Chondrocyte (in vitro differentiated cells): ENCODE measurements around the gene MCM9. TPM values are rescaled to one million over a fixed set of nuclear protein-coding genes. Genes with fewer than 3 reads are reported as not detected.

ENCODE experiments used
- DNase-seq: peaks from one replicate; pipeline ENCODE4 v3.0.0; 2021; ENCODE audit warnings: mixed read lengths, low spot score
- H3K27ac Mint-ChIP-seq: one replicate; pipeline ENCODE4 v1.8.0; 2021; ENCODE audit warnings: mild to moderate bottlenecking, moderate library complexity, mixed read lengths; ENCODE audit not compliant: unreplicated experiment
- H3K27me3 Mint-ChIP-seq: 2 replicates; pipeline ENCODE4 v1.8.0; 2021; ENCODE audit warnings: low read depth, mixed read lengths
- H3K36me3 Mint-ChIP-seq: 2 replicates; pipeline ENCODE4 v1.8.0; 2021; ENCODE audit warnings: low read depth, mixed read lengths
- H3K4me1 Mint-ChIP-seq: 2 replicates; pipeline ENCODE4 v1.8.0; 2021; ENCODE audit warnings: low read depth, mild to moderate bottlenecking, mixed read lengths
- H3K4me3 Mint-ChIP-seq: one replicate; pipeline ENCODE4 v1.8.0; 2021; ENCODE audit warnings: mild to moderate bottlenecking, moderate library complexity, mixed read lengths; ENCODE audit not compliant: unreplicated experiment
- H3K9me3 Mint-ChIP-seq: 2 replicates; pipeline ENCODE4 v1.8.0; 2021; ENCODE audit warnings: low read depth, mixed read lengths
- CTCF ChIP-seq: fragments of 200-600 bp; sonication (generic); IDR thresholded peaks from 2 replicates; pipeline ENCODE4 v1.5.0; 2021; ENCODE audit warnings: antibody characterized with exemption, mild to moderate bottlenecking, moderate library complexity
- total RNA-seq: library from RNA; stranded (reverse); gene quantifications from 3 replicates; pipeline ENCODE4 v1.2.1, GENCODE V29; 2021

Gene MCM9
- total RNA-seq, 1 donor from 2014 or later = 9.9 TPM

- DNase-seq = no peak
- no peak for TF ChIP-seq CTCF
- peaks cover 4% of the 10 kb centered on the region for H3K36me3 Mint-ChIP-seq
- peak overlapping the region; percentile 94 for H3K27ac Mint-ChIP-seq
- H3K27me3 Mint-ChIP-seq = no peaks in the 10 kb centered on the region
- H3K4me3 Mint-ChIP-seq = peak overlapping the region; percentile 91
- peaks cover 17% of the 10 kb centered on the region for H3K4me1 Mint-ChIP-seq
- no peaks in the 10 kb centered on the region for H3K9me3 Mint-ChIP-seq
Observed at GRCh38 chr6:118935331-118935668, 341 bp upstream of the MCM9 start.

- Mint-ChIP-seq H3K36me3 (peaks cover 4% of the 10 kb centered on the region), H3K27ac (peak overlapping the region; percentile 61), H3K27me3 (no peaks in the 10 kb centered on the region), H3K4me1 (peaks cover 17% of the 10 kb centered on the region), H3K4me3 (peak overlapping the region; percentile 91), H3K9me3 (no peaks in the 10 kb centered on the region)
- no peak for TF ChIP-seq CTCF
- no peak for DNase-seq
Observed at GRCh38 chr6:118933855-118934460, 1.0 kb downstream of the MCM9 start.

- H3K27ac Mint-ChIP-seq = no peak overlapping the region
- H3K9me3 Mint-ChIP-seq = no peaks in the 10 kb centered on the region
- peaks cover 6% of the 10 kb centered on the region for H3K36me3 Mint-ChIP-seq
- H3K4me3 Mint-ChIP-seq = no peak overlapping the region
- H3K4me1 Mint-ChIP-seq = peaks cover 17% of the 10 kb centered on the region
- H3K27me3 Mint-ChIP-seq = no peaks in the 10 kb centered on the region
- no peak for DNase-seq
- TF ChIP-seq CTCF = no peak
Observed at GRCh38 chr6:118932421-118932820, 2.5 kb downstream of the MCM9 start.

- Mint-ChIP-seq H3K9me3 (no peaks in the 10 kb centered on the region), H3K4me3 (no peak overlapping the region), H3K36me3 (peaks cover 6% of the 10 kb centered on the region), H3K4me1 (peaks cover 17% of the 10 kb centered on the region), H3K27ac (no peak overlapping the region), H3K27me3 (no peaks in the 10 kb centered on the region)
- no peak for TF ChIP-seq CTCF
- DNase-seq = no peak
Observed at GRCh38 chr6:118931436-118931835, 3.5 kb downstream of the MCM9 start.

GRCh38 chr6:118930680-118931079 is 4.3 kb downstream of the MCM9 start:
- H3K27ac Mint-ChIP-seq = no peak overlapping the region
- peaks cover 15% of the 10 kb centered on the region for H3K4me1 Mint-ChIP-seq
- no peaks in the 10 kb centered on the region for H3K27me3 Mint-ChIP-seq
- peaks cover 6% of the 10 kb centered on the region for H3K36me3 Mint-ChIP-seq
- H3K9me3 Mint-ChIP-seq = no peaks in the 10 kb centered on the region
- no peak for TF ChIP-seq CTCF
- no peak overlapping the region for H3K4me3 Mint-ChIP-seq
- DNase-seq = no peak
